GM19468 (cell line): ENCODE measurements around the gene RPL7A.
"Not testable (repeated sequence)": the region's sequence is repeated elsewhere in the genome, so short reads cannot be mapped to it uniquely, and the experiment has no call there.

ENCODE experiments used
- ATAC-seq: cut with Tn5 transposase; IDR thresholded peaks from one replicate; pipeline ENCODE4 v1.9.1; 2021; ENCODE audit warnings: mild to moderate bottlenecking, moderate library complexity, moderate number of reproducible peaks; ENCODE audit not compliant: unreplicated experiment; ENCODE audit errors: extremely low read depth

Gene RPL7A

GRCh38 chr9:133366435-133366834 is 18.4 kb downstream of the RPL7A start:
- ATAC-seq = no peak

DNA sequence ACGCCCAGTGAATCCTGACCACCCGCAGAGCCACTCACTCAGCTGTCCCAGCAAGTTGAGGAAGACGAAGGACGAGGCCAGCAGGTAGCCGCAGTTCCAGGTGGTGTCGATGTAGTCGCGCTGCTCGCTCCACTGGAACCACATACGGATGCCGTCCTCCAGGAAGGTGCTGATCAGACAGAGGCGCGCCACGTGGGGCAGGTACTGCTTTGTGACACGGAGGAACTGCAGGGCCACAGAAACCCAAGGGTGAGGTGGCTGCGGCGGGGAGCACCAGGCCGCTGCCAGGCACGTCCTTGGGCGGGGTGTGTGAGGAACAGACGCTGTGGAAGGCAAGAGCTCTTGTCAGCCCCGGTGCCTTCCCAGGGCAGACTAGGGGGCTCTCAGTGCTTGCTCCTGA is 19.2 kb downstream of the RPL7A start:
- ATAC-seq = no peak

DNA sequence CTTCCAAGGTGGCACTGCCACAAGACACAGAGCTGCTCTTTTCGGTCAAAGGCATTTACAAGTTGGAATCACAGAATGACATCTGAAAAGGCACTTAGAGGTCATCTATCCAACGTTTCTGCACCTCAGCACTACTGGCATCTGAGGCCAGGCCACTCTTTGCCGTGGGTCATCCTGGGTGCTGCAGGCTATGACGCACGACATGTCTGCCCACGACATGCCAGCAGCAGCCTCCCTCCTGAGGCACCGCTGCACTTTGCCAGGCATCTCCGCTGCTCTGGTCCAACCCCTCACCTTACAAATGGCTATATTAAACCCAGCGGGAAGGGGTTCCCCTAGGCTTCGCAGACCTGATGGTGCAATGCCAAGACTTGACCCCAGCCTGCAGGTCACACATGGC is 19.8 kb downstream of the RPL7A start:
- ATAC-seq = no peak

DNA sequence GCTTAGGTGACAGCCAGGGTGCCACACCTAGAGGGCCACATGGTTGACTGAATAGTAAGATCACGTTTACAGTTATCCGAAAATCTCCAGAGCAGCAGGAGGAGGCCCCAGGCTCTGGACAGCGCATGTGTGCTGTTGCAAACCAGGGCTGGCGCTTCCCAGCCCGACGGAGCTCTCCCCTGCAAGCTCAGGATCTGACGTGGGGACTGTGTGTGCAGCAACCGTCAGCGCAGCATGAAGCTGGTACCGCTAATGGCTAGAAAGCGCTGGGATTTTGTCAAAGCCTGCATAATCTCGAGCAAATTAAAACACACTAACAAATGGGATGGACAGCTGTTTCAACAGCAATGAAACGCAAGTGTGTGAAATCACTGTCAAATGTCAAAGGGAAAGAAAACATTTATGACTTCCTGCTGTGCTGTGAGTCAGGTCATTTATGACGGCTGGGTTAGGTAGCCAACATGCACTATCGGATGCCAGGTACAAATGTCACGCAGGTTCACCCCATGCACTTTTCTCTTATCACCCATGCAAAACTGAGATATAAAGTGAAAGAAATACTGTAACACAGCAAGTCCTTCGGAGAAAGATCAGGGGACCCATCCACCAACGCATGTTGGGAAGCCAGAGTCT is 20.3 kb downstream of the RPL7A start:
- no peak for ATAC-seq

DNA sequence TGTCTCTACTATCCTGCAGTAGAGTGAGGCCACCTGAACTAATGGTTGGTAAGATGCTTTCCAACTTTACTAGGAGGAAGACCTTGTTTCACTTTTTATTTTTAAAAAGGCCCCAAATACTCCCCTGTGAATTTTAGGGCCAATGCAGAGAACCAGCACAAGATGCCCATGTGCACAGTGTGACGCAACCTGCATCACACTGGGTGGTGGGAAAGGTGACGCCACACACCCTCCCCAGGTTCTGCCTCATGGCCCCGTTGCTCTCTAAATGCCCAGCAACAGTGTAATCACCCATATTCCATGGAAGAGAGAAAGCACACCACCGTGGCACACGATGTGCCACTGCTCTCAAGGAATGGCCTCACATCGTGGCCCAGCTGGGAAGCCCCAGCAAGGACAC is 21.4 kb downstream of the RPL7A start:
- ATAC-seq = no peak

- no peak for ATAC-seq
These were observed 21.9 kb downstream of the RPL7A start for GRCh38 chr9:133369933-133370332.

DNA sequence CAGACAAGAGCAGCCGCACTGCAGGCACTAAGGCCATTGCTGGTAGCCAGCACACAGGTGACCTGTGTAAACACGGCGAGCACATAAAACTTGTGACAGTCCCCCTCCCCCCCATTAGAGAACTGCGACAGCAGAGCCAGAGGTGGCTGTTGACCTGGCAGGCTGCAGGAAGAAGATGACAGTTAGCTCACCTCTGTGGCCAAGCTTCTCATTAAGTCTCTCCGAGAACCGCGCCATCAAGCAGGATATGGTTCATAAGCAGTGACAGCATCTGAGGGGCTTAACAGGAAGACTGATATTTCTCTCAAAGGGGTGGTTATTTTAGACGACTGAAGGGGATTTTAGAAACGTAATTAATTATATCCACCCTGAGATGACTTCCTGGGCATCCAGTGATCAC is 22.7 kb downstream of the RPL7A start:
- no peak for ATAC-seq

- ATAC-seq = no peak
These were observed 23.3 kb downstream of the RPL7A start for GRCh38 chr9:133371261-133371711.

GRCh38 chr9:133372144-133372543 is 24.1 kb downstream of the RPL7A start:
- no peak for ATAC-seq

DNA sequence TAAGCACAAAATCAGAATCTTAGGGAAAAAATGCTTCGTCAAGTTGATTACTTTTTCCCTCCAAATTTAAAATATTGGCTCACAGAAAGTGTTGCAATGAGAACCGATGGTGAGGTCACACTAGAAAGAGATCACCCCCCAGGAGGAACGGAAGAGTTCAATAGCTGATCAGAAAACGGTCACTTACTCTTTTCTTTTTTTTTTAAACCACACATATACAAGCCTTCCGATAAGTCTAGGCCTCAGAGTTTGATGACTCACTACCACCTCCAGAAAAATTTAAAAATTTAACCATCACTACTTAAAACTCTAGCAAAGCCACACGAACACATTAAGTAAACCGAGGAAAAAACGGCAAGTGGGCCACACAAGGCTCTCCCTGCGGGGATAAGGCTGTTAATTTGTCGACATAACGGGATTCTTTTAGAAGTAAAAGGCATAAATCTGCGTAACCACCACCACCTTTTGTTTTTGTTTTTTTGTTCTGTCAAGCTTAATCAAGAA is 26.6 kb downstream of the RPL7A start:
- no peak for ATAC-seq

GRCh38 chr9:133375116-133375723 is 27.2 kb downstream of the RPL7A start:
- ATAC-seq = no peak

- peak; percentile 75 for ATAC-seq
These were observed 28.0 kb downstream of the RPL7A start, which contains the start of the genes STKLD1 and SURF4 for GRCh38 chr9:133375724-133376654. Gene STKLD1 (plus strand): TSS chr9:133376366. CDS start chr9:133376474, 108 bp downstream. Gene SURF4 (minus strand): TSS chr9:133376060. CDS start chr9:133375969, 91 bp downstream.

GRCh38 chr9:133377280-133377679 is 29.3 kb downstream of the RPL7A start:
- not testable (repeated sequence) for ATAC-seq

GRCh38 chr9:133377721-133378216 is 29.8 kb downstream of the RPL7A start:
- ATAC-seq = no peak

DNA sequence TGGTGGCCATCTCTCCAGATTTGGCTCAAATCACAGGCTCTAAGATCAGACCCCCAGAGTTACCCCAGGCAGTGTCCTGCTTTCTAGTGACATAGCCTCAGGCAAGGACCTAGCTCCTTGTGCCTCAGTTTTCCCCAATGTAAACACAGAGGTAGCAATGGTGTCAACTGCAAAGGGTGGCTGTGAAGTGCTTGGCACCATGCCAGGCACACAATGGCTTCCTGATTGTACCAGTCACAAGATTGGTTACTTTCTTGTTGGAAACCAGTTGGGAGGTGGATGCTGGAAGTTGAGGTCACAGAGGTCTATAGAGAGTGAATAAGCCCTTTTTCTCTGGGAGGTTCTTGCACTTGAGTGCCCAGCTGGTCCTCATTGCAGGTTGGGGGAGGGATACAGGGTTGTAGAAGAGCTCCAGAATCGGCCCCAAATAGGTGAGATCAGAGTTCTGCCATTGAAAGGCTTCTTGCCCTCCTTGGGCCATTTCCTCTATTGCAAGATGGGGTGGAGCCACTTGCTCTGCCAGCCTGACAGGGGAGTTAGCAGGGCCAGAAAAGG is 30.5 kb downstream of the RPL7A start:
- no peak for ATAC-seq

DNA sequence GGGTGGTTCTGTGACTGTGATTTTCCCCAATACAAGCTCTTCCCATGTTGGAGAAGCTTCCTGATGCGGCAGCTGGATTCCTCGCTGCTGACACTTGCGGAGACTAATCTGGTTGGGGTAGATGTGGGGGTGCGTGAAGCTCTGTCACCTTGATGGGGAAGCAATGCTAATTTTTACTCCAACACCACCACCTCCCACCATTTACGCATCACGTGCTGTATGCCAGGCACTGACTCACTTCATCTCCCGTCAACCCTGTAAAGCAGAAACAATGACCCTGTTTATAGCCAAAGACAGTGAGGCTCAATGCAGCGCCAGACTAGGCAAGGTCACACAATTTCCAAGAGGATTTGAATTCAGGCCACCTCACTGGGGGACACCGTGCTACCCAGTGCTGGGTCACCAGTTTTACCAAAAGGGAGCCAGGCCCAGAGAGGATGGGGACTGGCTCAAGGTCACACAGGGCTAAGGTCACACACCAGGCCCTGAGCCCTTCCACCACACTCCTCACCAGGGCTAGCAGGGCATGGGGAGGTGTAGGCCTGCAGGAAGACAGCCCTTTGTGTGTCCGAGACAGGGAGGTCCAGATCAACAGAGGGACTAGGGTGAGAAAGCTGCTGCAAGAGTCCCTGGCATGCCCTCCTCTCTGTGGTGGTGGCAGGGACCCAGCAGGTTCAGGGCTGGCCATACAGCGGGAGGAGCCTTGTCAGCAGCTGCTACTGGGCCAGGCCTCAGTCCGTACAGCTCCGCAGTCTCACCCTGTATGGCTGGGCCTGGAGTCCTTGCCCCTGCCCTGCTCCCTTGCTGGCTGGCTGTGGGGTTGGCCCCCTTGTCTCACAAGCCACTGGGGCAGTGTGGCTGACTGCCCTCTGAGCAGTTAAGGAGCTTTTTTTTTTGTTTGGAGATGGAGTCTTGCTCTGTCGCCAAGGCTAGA is 31.4 kb downstream of the RPL7A start:
- no peak for ATAC-seq

DNA sequence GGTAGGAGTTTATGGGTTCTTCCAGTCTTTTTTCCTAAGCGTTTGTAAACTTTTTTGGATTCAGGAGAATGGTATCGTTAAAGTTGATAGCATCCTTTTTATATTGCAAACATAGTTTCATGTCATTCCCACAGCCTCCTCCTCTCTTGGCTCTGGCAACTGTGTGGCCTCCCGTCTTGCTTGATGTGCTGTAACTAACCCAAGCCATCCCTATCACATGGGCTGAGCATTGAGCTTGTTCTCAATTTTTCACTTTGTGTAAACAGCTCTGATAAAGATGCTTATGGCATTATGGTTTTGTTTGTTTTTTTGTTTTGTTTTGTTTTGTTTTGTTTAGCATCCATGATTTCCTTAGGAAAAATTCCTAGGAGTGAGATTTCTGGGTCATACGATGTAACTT is 32.7 kb downstream of the RPL7A start:
- ATAC-seq = no peak

DNA sequence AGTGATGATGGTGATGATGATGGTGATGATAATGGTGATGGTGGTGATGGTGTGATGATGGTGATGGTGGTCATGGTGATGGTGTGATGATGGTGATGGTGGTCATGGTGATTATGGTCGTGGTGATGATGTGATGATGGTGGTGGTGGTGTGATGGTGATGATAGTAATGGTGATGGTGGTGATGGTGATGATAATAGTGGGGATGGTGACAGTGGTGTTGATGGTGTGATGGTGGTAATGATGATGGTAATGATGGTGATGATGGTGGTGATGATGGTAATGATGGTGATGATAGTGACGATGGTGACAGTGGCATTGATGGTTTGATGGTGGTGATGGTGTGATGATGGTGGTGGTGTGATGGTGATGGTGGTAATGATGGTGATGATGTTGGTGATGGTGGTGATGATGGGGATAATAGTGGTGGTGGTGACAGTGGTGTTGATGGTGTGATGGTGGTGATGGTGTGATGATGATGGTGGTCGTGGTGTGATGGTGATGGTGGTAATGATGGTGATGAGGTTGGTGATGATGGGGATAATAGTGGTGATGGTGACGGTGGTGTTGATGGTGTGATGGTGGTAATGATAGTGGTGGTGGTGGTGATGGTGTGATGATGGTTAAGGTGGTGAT is 34.6 kb downstream of the RPL7A start:
- no peak for ATAC-seq

DNA sequence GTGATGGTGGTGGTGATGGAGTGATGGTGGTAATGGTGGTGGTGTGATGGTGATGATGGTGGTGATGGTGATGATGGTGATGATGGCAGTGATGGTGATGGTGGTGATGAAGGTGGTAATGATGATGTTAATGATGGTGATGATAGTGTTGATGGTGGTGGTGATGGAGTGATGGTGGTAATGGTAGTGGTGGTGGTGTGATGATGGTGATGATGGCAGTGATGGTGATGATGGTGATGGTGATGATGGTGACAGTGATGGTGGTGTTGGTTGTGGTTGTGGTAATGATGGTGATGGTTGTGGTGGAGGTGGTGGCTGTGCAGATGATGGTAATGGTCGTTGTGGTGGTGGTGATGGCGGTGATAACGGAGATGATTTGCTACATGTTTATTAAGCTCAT is 35.4 kb downstream of the RPL7A start:
- ATAC-seq = no peak
